ENCODE data around the gene SPATA31C2. TPM values are rescaled to one million over a fixed set of nuclear protein-coding genes. Genes with fewer than 3 reads are reported as not detected.

The SPATA31C2 gene
- total RNA-seq, 2 experiments from 2014 or later = 0.18 to 0.21 TPM

DNA sequence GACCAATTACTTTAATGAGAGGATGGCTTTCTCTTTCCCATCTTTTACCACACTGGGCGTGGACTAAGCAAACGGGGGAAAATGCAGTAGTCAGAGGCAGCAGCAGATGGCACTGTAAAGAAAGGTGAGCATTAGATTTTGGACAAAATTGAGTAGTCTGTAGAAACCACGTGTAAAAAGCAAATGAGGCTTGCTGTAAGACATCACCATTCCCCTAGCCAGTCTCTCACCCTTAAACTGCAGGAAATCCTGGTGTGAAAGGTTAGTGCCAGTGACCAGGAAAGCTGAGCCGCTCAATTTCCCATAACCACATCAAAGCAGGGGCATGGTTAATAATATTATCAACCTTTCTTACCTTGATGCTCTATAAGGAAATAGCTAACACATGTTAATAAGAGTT is 31.8 kb downstream of the SPATA31C2 start:
- no peaks in the 10 kb centered on the region for H3K9me3 Mint-ChIP-seq
- H3K4me3 Mint-ChIP-seq = no peak overlapping the region
- no peak overlapping the region for H3K27ac Mint-ChIP-seq
- no peaks in the 10 kb centered on the region for H3K36me3 Mint-ChIP-seq
- no peaks in the 10 kb centered on the region for H3K4me1 Mint-ChIP-seq
- peaks cover 36% of the 10 kb centered on the region for H3K27me3 Mint-ChIP-seq
- no peak for DNase-seq

DNA sequence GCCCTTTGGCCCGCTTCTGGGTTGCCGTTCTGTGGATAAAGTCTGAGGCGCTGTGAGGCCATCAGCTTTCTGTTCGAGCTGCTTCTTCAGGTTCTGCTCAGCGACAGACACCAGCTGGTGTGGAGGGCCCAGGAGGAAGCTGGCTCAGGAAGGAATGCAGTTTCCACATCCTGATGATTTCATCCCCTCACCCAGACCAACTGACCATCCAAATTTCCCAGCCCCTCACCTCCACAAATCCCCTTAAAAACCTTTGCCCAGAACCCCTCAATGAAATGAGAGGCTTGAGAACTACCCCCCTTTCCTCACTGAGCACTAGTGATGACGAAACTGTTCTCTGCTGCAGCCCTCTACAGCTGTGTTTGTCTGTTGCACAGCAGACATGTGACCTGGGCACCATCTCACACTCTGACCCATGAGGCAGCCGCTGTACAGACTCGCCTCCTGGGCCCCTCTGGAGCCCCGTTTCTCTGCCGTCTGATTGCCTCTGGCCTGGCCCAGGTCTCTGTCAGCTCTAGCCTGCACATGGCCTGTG is 45.4 kb downstream of the SPATA31C2 start:
- DNase-seq = no peak
- H3K27me3 Mint-ChIP-seq = peaks cover 5% of the 10 kb centered on the region

DNA sequence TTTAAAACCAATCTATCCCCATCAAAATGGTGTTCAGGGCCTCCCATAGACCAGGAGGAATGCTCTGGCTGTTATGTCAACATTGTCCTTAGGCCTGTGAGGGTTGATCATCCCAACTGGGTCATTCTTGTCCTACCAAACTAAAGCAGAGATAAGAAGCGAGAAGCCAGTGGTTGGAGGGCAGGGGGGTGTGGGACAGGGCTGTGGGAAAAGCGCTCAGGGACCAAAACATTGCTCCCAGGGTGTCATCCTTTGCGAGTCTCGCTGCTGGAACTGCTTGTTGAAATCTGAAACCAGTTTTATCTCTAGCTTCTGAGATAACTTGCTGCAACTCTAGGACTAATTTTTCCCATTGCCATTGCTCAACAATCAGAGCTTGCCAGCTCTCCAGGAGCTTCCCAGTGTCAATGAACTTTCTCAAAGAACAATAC is 48.1 kb downstream of the SPATA31C2 start:
- Mint-ChIP-seq H3K36me3 (no peaks in the 10 kb centered on the region), H3K4me3 (no peak overlapping the region), H3K4me1 (no peaks in the 10 kb centered on the region), H3K27ac (no peak overlapping the region), H3K27me3 (peaks cover 5% of the 10 kb centered on the region), H3K9me3 (no peaks in the 10 kb centered on the region)
- no peak for DNase-seq

More for the DNA sequence above, 45.4 kb downstream of the SPATA31C2 start:
- Mint-ChIP-seq H3K9me3 (no peaks in the 10 kb centered on the region), H3K4me1 (no peaks in the 10 kb centered on the region), H3K4me3 (no peak overlapping the region), H3K36me3 (no peaks in the 10 kb centered on the region), H3K27ac (no peak overlapping the region)

DNA sequence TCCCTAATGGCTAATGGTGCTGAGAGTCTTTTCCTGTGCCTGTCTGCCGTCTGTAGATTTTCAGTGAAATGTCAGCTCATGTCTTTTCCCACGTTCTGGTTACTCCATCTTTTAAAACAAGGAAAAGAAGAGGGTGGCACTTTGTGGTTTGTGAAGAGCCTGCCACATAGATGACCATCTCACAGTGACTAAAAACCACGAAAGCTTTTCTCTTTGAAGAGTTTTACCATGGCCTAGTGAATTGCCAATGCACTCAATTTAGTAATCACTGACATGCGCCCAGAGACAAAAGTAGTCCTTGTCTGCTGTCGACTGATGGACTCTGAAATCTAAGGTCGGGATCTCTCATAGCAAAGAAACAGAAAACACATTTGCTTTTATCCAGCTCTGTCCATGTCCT is 50.4 kb downstream of the SPATA31C2 start:
- Mint-ChIP-seq H3K4me1 (no peaks in the 10 kb centered on the region), H3K9me3 (no peaks in the 10 kb centered on the region), H3K36me3 (no peaks in the 10 kb centered on the region), H3K27me3 (peaks cover 3% of the 10 kb centered on the region), H3K27ac (no peak overlapping the region), H3K4me3 (no peak overlapping the region)
- no peak for DNase-seq

DNA sequence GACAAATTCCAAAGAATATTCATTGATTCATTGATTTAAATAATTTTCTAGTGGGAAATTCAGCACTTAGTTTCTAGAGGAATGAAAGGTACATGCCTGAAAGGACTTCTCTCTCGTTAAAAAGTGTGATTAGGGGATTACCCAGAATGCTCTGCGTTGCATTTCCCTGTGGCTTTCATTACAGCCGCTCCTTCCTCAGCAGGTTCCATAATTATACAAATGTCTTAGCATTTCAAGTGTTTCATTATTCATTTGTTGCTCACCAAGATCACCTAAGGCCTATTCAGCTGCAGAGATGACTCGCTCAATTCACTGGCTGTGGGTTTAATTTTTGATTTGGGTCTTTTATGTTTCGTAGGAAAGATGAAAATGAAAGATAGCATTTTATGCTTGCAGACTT is 52.8 kb downstream of the SPATA31C2 start:
- Mint-ChIP-seq H3K4me1 (no peaks in the 10 kb centered on the region), H3K4me3 (no peak overlapping the region), H3K27ac (no peak overlapping the region), H3K36me3 (no peaks in the 10 kb centered on the region), H3K9me3 (no peaks in the 10 kb centered on the region), H3K27me3 (peaks cover 3% of the 10 kb centered on the region)
- DNase-seq = no peak

DNA sequence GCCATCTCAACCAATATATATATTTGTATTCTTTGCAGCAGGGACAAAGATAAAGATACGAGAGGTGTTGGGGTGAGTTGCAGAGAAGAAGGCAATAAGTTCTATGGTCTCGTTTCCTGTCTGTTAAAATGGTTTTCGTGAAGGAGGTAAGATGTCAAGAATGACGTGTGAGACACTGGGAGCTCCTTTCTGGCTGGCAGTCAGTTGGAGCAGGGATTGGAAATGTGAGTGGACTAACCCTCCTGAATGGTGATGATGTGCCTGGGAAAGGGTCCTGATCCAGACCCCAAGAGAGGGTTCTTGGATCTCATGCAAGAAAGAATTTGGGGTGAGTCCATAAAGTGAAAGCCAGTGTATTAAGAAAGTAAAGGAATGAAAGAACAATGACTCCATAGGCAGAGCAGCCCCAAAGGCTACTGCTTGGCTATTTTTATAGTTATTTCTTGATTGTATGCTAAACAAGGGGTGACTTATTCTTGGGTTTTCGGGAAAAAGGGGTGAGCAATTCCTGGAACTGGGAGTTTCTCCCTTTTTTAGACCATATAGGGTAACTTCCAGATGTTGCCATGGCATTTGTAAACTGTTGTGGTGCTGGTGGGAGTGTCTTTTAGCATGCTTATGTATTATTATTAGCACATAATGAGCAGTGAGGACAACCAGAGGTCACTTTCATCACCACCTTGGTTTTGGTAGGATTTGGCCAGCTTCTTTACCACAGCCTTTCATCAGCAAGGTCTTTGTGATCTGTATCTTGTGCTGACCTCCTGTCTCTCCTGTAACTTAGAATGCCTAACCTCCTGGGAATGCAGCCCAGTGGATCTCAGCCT is 53.7 kb downstream of the SPATA31C2 start:
- H3K36me3 Mint-ChIP-seq = no peaks in the 10 kb centered on the region
- no peak for DNase-seq
- H3K27ac Mint-ChIP-seq = no peak overlapping the region
- H3K4me1 Mint-ChIP-seq = no peaks in the 10 kb centered on the region
- H3K9me3 Mint-ChIP-seq = no peaks in the 10 kb centered on the region
- no peak overlapping the region for H3K4me3 Mint-ChIP-seq
- peaks cover 11% of the 10 kb centered on the region for H3K27me3 Mint-ChIP-seq

Other genes starting within 250 kb of the SPATA31C2 start
- not detected for gene SPATA31C1, start 220.5 kb downstream of the SPATA31C2 start, total RNA-seq
- 1 to 10 TPM; 3.4 to 3.5 TPM for gene CDK20, start 163.9 kb downstream of the SPATA31C2 start, total RNA-seq
- 10 to 100 TPM; 37.7 to 39.0 TPM for gene SPIN1, start 250.0 kb upstream of the SPATA31C2 start, total RNA-seq